CD4-positive, alpha-beta T cell (primary cell): Measurements from ENCODE around the gene AMIGO2. TPM values are rescaled to one million over a fixed set of nuclear protein-coding genes. Genes with fewer than 3 reads are reported as not detected.

ENCODE experiments used
- ATAC-seq: fragments of 200-7000 bp; cut with Tn5 transposase; one replicate; pipeline ENCODE4 v1.10.0; 2022; ENCODE audit warnings: mild to moderate bottlenecking; ENCODE audit not compliant: poor library complexity
- CTCF ChIA-PET: fragments of 350-600 bp; sonication (Branson Sonifier 250); formaldehyde crosslinking; loops from one replicate; lab custom pipeline; 2021; ENCODE audit warnings: antibody characterized with exemption, inconsistent platforms; lab: Charles Lee
- POLR2A ChIA-PET: fragments of 350-600 bp; sonication (Branson Sonifier 250); formaldehyde crosslinking; loops from one replicate; lab custom pipeline; 2021; ENCODE audit warnings: antibody characterized with exemption, inconsistent platforms; lab: Charles Lee
- DNase-seq, 14 experiments: peaks; one replicate each; pipeline ENCODE4 v3.0.0-alpha.2; 2013 to 2020; ENCODE audit warnings: mixed read lengths in 2 of 14
- H3K27ac ChIP-seq, 2 donors: one replicate each; pipeline versions ENCODE4 v1.5.1 to v1.7.0; 2013; ENCODE audit warnings: low read length in 2 of 2, low read depth in 1 of 2, mild to moderate bottlenecking in 1 of 2
- H3K27me3 ChIP-seq, 2 experiments: 1 replicate in 1 of 2; 2 replicates in 1 of 2; pipeline versions ENCODE4 v1.6.1 to v1.7.0; 2013; ENCODE audit warnings: low read length in 2 of 2, control low read depth in 1 of 2, mild to moderate bottlenecking in 1 of 2, moderate library complexity in 1 of 2; ENCODE audit not compliant: insufficient read depth in 2 of 2, control insufficient read depth in 1 of 2
- H3K36me3 ChIP-seq: one replicate; pipeline ENCODE4 v1.6.1; 2013; ENCODE audit warnings: low read length, control low read depth; ENCODE audit not compliant: insufficient read depth
- H3K4me1 ChIP-seq: one replicate; pipeline ENCODE4 v1.6.1; 2013; ENCODE audit warnings: low read length, control low read depth; ENCODE audit not compliant: insufficient read depth
- H3K4me3 ChIP-seq: one replicate; pipeline ENCODE4 v1.5.1; 2013; ENCODE audit warnings: mild to moderate bottlenecking, low read length, moderate library complexity
- H3K9me3 ChIP-seq, 2 experiments: 1 replicate in 1 of 2; 2 replicates in 1 of 2; pipeline versions ENCODE4 v1.6.1 to v1.7.0; 2013; ENCODE audit warnings: low read length in 2 of 2, mild to moderate bottlenecking in 2 of 2, control low read depth in 1 of 2, moderate library complexity in 1 of 2; ENCODE audit not compliant: control insufficient read depth in 1 of 2, insufficient read depth in 1 of 2
- H3K27ac Mint-ChIP-seq: one replicate; pipeline ENCODE4 v1.8.0; 2020; ENCODE audit warnings: mixed read lengths
- H3K27me3 Mint-ChIP-seq: one replicate; pipeline ENCODE4 v1.8.0; 2021; ENCODE audit warnings: mixed read lengths
- H3K36me3 Mint-ChIP-seq: one replicate; pipeline ENCODE4 v1.8.0; 2021; ENCODE audit warnings: low read depth, mixed read lengths
- H3K4me1 Mint-ChIP-seq: one replicate; pipeline ENCODE4 v1.8.0; 2021; ENCODE audit warnings: low read depth, mixed read lengths
- H3K4me3 Mint-ChIP-seq: one replicate; pipeline ENCODE4 v1.8.0; 2020; ENCODE audit warnings: mild to moderate bottlenecking, mixed read lengths
- H3K9me3 Mint-ChIP-seq: one replicate; pipeline ENCODE4 v1.8.0; 2020; ENCODE audit warnings: mixed read lengths
- CTCF ChIP-seq: fragments of 200-600 bp; IDR thresholded peaks from one replicate; pipeline ENCODE4 v1.8.0; 2022; ENCODE audit warnings: antibody characterized with exemption, mild to moderate bottlenecking
- intact Hi-C, 2 experiments: fragments of 100-400 bp; cut with DNase I in 1 of 2; cut with micrococcal nuclease in 1 of 2; formaldehyde crosslinking; loops; one replicate each; pipeline versions ENCODE4 v1.15.1 to v1.9.0; 2023 to 2025; cut with DNase I, micrococcal nuclease
- total RNA-seq, 174 experiments: library from RNA in 2 of 174; stranded (reverse) in 2 of 174; gene quantifications; one replicate each; pipeline ENCODE4 v1.2.3 and lab custom pipeline; 2021 to 2026

The AMIGO2 gene
- total RNA-seq, 2 experiments from 2014 or later: 9.7 to 10.1 TPM

- Histone ChIP-seq H3K4me1 (no peaks in the 10 kb centered on the region), H3K4me3 (no peak overlapping the region), H3K9me3 (peaks cover 11% of the 10 kb centered on the region in 2 experiments), H3K36me3 (no peaks in the 10 kb centered on the region), H3K27ac (no peak overlapping the region), H3K27me3 (peaks cover 0 to 3% of the 10 kb centered on the region in 2 experiments)
- DNase-seq (no peak), ATAC-seq (no peak)
- CTCF ChIA-PET: no interaction called here
- TF ChIP-seq CTCF: no peak
- Mint-ChIP-seq H3K36me3 (no peaks in the 10 kb centered on the region), H3K4me1 (no peaks in the 10 kb centered on the region), H3K27ac (no peak overlapping the region), H3K27me3 (no peaks in the 10 kb centered on the region), H3K9me3 (peaks cover 7% of the 10 kb centered on the region), H3K4me3 (no peak overlapping the region)
- intact Hi-C loops: loop anchor here in 1 of 2 experiments (10.0 kb wide), 1 partner anchor 46 kb away; no protein-coding TSS in a partner anchor
- POLR2A ChIA-PET: no interaction called here
Observed at GRCh38 chr12:47048541-47048940, 31.2 kb downstream of the AMIGO2 start.

- H3K36me3 ChIP-seq: no peaks in the 10 kb centered on the region
- ChIA-PET CTCF (no interaction called here), POLR2A (no interaction called here)
- intact Hi-C loops: loop anchor here in 1 of 2 experiments (10.0 kb wide), 1 partner anchor 53 kb away; no protein-coding TSS in a partner anchor
- DNase-seq: no peak
- H3K9me3 ChIP-seq: no peaks in the 10 kb centered on the region
- Mint-ChIP-seq H3K27me3 (no peaks in the 10 kb centered on the region), H3K9me3 (no peaks in the 10 kb centered on the region), H3K36me3 (no peaks in the 10 kb centered on the region), H3K27ac (no peak overlapping the region), H3K4me3 (no peak overlapping the region), H3K4me1 (no peaks in the 10 kb centered on the region)
- H3K4me3 ChIP-seq: no peak overlapping the region
- H3K27ac ChIP-seq: no peak overlapping the region
- no peaks in the 10 kb centered on the region for H3K27me3 ChIP-seq
- ATAC-seq: no peak
- no peaks in the 10 kb centered on the region for H3K4me1 ChIP-seq
- no peak for TF ChIP-seq CTCF
Observed at GRCh38 chr12:47041327-47041726, 38.4 kb downstream of the AMIGO2 start.

- ChIA-PET CTCF (interaction anchor here (0.7 kb wide), 1 partner anchor 31 kb away, joined by 4 read pairs; no protein-coding TSS in a partner anchor), POLR2A (no interaction called here)
- no peaks in the 10 kb centered on the region for H3K36me3 Mint-ChIP-seq
- no peak for TF ChIP-seq CTCF
- H3K27me3 Mint-ChIP-seq: no peaks in the 10 kb centered on the region
- H3K27ac Mint-ChIP-seq: no peak overlapping the region
- H3K4me3 ChIP-seq: no peak overlapping the region
- H3K9me3 ChIP-seq: no peaks in the 10 kb centered on the region
- no peak for DNase-seq
- ATAC-seq: no peak
- H3K4me1 Mint-ChIP-seq: peaks cover 3% of the 10 kb centered on the region
- H3K27ac ChIP-seq: no peak overlapping the region
- no peaks in the 10 kb centered on the region for H3K4me1 ChIP-seq
- intact Hi-C loops: loop anchor here (10.0 kb wide), 2 partner anchors 55 to 615 kb away; no protein-coding TSS in a partner anchor
- H3K4me3 Mint-ChIP-seq: no peak overlapping the region
- no peaks in the 10 kb centered on the region for H3K9me3 Mint-ChIP-seq
- no peaks in the 10 kb centered on the region for H3K36me3 ChIP-seq
- H3K27me3 ChIP-seq: no peaks in the 10 kb centered on the region
Observed at GRCh38 chr12:47039756-47040155, 40.0 kb downstream of the AMIGO2 start.
